ENCODE results near the gene TAB2.

The TAB2 gene

GRCh38 chr6:149333266-149333620 is 15.7 kb downstream of the TAB2 start:
- TF ChIP-seq CTCF (IDR thresholded peaks at IDR 0.05; ENCODE audit: extremely low read depth, missing control alignments) = no peak
- no peak for DNase-seq (ENCODE audit: low spot score)

- DNase-seq (ENCODE audit: low spot score) = no peak
- no peak for TF ChIP-seq CTCF (IDR thresholded peaks at IDR 0.05; ENCODE audit: extremely low read depth, missing control alignments)
These were observed 16.7 kb downstream of the TAB2 start for GRCh38 chr6:149334201-149334600.

GRCh38 chr6:149334682-149335160 is 17.2 kb downstream of the TAB2 start:
- no peak for DNase-seq (ENCODE audit: low spot score)
- TF ChIP-seq CTCF (IDR thresholded peaks at IDR 0.05; ENCODE audit: extremely low read depth, missing control alignments) = no peak

- TF ChIP-seq CTCF (IDR thresholded peaks at IDR 0.05; ENCODE audit: extremely low read depth, missing control alignments) = no peak
- no peak for DNase-seq (ENCODE audit: low spot score)
These were observed 18.6 kb downstream of the TAB2 start for GRCh38 chr6:149335924-149336608.

GRCh38 chr6:149336609-149336928 is 19.1 kb downstream of the TAB2 start:
- TF ChIP-seq CTCF (IDR thresholded peaks at IDR 0.05; ENCODE audit: extremely low read depth, missing control alignments) = no peak
- no peak for DNase-seq (ENCODE audit: low spot score)

- no peak for DNase-seq (ENCODE audit: low spot score)
- TF ChIP-seq CTCF (IDR thresholded peaks at IDR 0.05; ENCODE audit: extremely low read depth, missing control alignments) = no peak
These were observed 19.8 kb downstream of the TAB2 start for GRCh38 chr6:149337320-149337719.

- no peak for DNase-seq (ENCODE audit: low spot score)
- no peak for TF ChIP-seq CTCF (IDR thresholded peaks at IDR 0.05; ENCODE audit: extremely low read depth, missing control alignments)
These were observed 22.7 kb downstream of the TAB2 start for GRCh38 chr6:149340200-149340599.

Data from GM20000 (cell line).